HG03460 (cell line): Measurements from ENCODE around the gene ZNF398.

Source experiments
- ATAC-seq: cut with Tn5 transposase; IDR thresholded peaks from one replicate; pipeline ENCODE4 v1.9.1; 2021; ENCODE audit not compliant: unreplicated experiment

The ZNF398 gene

GRCh38 chr7:149147752-149148653 is 750 bp downstream of the ZNF398 start:
- ATAC-seq, result peak; percentile 29

- ATAC-seq, result no peak
Observed at GRCh38 chr7:149150981-149151380, 3.7 kb downstream of the ZNF398 start.

- no peak for ATAC-seq
Observed at GRCh38 chr7:149153346-149153745, 6.1 kb downstream of the ZNF398 start.

- ATAC-seq, result no peak
Observed at GRCh38 chr7:149154056-149154455, 6.8 kb downstream of the ZNF398 start.

GRCh38 chr7:149156898-149157297 is 9.6 kb downstream of the ZNF398 start:
- ATAC-seq, result no peak

- ATAC-seq, result no peak
Observed at GRCh38 chr7:149161241-149161848, 14.1 kb downstream of the ZNF398 start.

GRCh38 chr7:149166142-149166541 is 18.9 kb downstream of the ZNF398 start:
- ATAC-seq, result no peak

- no peak for ATAC-seq
Observed at GRCh38 chr7:149166630-149167352, 19.5 kb downstream of the ZNF398 start.

- no peak for ATAC-seq
Observed at GRCh38 chr7:149171892-149172533, 24.8 kb downstream of the ZNF398 start.

- no peak for ATAC-seq
Observed at GRCh38 chr7:149172534-149172920, 25.3 kb downstream of the ZNF398 start.

GRCh38 chr7:149175150-149175549 is 27.9 kb downstream of the ZNF398 start:
- no peak for ATAC-seq

GRCh38 chr7:149179241-149179640 is 32.0 kb downstream of the ZNF398 start:
- no peak for ATAC-seq

- ATAC-seq, result no peak
Observed at GRCh38 chr7:149180722-149181449, 33.6 kb downstream of the ZNF398 start.

GRCh38 chr7:149181450-149181790 is 34.2 kb downstream of the ZNF398 start:
- ATAC-seq, result no peak

- no peak for ATAC-seq
Observed at GRCh38 chr7:149184274-149184673, 37.0 kb downstream of the ZNF398 start.

- ATAC-seq, result no peak
Observed at GRCh38 chr7:149188213-149188612, 41.0 kb downstream of the ZNF398 start.

GRCh38 chr7:149188637-149189259 is 41.5 kb downstream of the ZNF398 start:
- ATAC-seq, result no peak

- no peak for ATAC-seq
Observed at GRCh38 chr7:149191851-149192250, 44.6 kb downstream of the ZNF398 start.

- no peak for ATAC-seq
Observed at GRCh38 chr7:149194799-149195179, 47.5 kb downstream of the ZNF398 start.
